ENCODE data around the gene LGI2. TPM values are rescaled to one million over a fixed set of nuclear protein-coding genes. Genes with fewer than 3 reads are reported as not detected.

LGI2 gene
- total and polyA plus RNA-seq, 4 donors: 6.4 to 20.0 (median 19.5) TPM

- Histone ChIP-seq H3K4me3 (ENCODE audit: low read depth, low read length) (no peak overlapping the region), H3K36me3 (ENCODE audit: control insufficient read depth, insufficient read depth, low read length) (no peaks in the 10 kb centered on the region), H3K27me3 (ENCODE audit: control insufficient read depth, insufficient read depth, low read length) (no peaks in the 10 kb centered on the region), H3K27ac (ENCODE audit: low read depth, low read length) (no peak overlapping the region), H3K9me3 (ENCODE audit: control insufficient read depth, insufficient read depth, low read length) (no peaks in the 10 kb centered on the region), H3K4me1 (ENCODE audit: control insufficient read depth, insufficient read depth, low read length) (no peaks in the 10 kb centered on the region)
- DNase-seq (ENCODE audit: low read depth in 4 of 6, low spot score in 6 of 6): no peak
- WGBS (ENCODE audit: insufficient coverage): 76% methylated on average over 2 of the region's 2 CpGs
These were observed 72.9 kb downstream of the LGI2 start for GRCh38 chr4:24957886-24958285.

DNA sequence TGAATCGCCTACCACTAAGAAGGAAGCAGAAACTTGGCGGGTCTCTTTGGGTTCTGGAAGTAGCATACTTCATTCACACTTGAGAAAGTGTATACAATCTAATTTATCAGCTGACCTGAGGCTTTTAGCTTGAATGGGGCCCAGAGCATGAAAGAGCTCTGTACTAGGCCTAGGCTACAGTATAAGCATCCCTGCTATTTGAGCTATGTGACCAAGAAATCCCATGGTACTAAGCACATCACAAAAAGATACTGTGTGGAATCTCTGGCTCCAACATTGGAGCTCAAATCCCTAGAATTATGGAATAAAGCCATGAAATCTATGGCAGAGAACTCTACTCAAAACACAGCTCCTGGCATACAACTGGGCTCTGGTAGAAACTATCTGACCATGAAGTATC is 74.0 kb downstream of the LGI2 start:
- Histone ChIP-seq H3K27ac (ENCODE audit: low read depth, low read length) (no peak overlapping the region), H3K9me3 (ENCODE audit: control insufficient read depth, insufficient read depth, low read length) (no peaks in the 10 kb centered on the region), H3K36me3 (ENCODE audit: control insufficient read depth, insufficient read depth, low read length) (no peaks in the 10 kb centered on the region), H3K4me1 (ENCODE audit: control insufficient read depth, insufficient read depth, low read length) (no peaks in the 10 kb centered on the region), H3K27me3 (ENCODE audit: control insufficient read depth, insufficient read depth, low read length) (no peaks in the 10 kb centered on the region), H3K4me3 (ENCODE audit: low read depth, low read length) (no peak overlapping the region)
- no peak for DNase-seq (ENCODE audit: low read depth in 4 of 6, low spot score in 6 of 6)
- no CpG with 5 or more reads among the region's 2 CpGs for WGBS (ENCODE audit: insufficient coverage)

DNA sequence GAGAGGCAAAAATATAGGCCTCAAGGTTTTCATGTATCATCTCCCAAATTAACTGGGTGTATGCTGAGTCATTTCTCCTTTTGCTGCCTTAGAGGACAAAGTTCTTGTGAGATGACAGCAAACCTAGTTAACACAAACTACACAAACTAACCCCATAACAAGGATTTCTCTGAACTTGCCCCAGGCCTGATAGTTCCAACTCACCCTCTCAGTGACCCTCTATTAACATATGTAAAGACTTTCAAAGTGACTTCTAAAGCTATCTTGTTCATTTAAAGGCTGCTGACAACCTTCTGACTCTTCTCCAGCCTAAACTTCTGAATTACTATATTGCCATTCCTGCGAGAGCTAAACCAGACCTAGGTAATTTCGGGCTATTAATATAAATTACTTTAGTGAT is 74.7 kb downstream of the LGI2 start:
- H3K4me1 ChIP-seq (ENCODE audit: control insufficient read depth, insufficient read depth, low read length): no peaks in the 10 kb centered on the region
- H3K27me3 ChIP-seq (ENCODE audit: control insufficient read depth, insufficient read depth, low read length): no peaks in the 10 kb centered on the region
- no peak overlapping the region for H3K27ac ChIP-seq (ENCODE audit: low read depth, low read length)
- no peaks in the 10 kb centered on the region for H3K9me3 ChIP-seq (ENCODE audit: control insufficient read depth, insufficient read depth, low read length)
- no CpG with 5 or more reads among the region's 2 CpGs for WGBS (ENCODE audit: insufficient coverage)
- H3K4me3 ChIP-seq (ENCODE audit: low read depth, low read length): no peak overlapping the region
- DNase-seq (ENCODE audit: low read depth in 4 of 6, low spot score in 6 of 6): no peak
- H3K36me3 ChIP-seq (ENCODE audit: control insufficient read depth, insufficient read depth, low read length): no peaks in the 10 kb centered on the region

- Histone ChIP-seq H3K36me3 (ENCODE audit: control insufficient read depth, insufficient read depth, low read length) (no peaks in the 10 kb centered on the region), H3K4me1 (ENCODE audit: control insufficient read depth, insufficient read depth, low read length) (no peaks in the 10 kb centered on the region), H3K27ac (ENCODE audit: low read depth, low read length) (no peak overlapping the region), H3K4me3 (ENCODE audit: low read depth, low read length) (no peak overlapping the region), H3K9me3 (ENCODE audit: control insufficient read depth, insufficient read depth, low read length) (no peaks in the 10 kb centered on the region), H3K27me3 (ENCODE audit: control insufficient read depth, insufficient read depth, low read length) (no peaks in the 10 kb centered on the region)
- no CpG with 5 or more reads among the region's 4 CpGs for WGBS (ENCODE audit: insufficient coverage)
- DNase-seq (ENCODE audit: low read depth in 4 of 6, low spot score in 6 of 6): no peak
These were observed 78.1 kb downstream of the LGI2 start for GRCh38 chr4:24952667-24953066.

GRCh38 chr4:24949970-24950369 is 80.8 kb downstream of the LGI2 start:
- Histone ChIP-seq H3K27me3 (ENCODE audit: control insufficient read depth, insufficient read depth, low read length) (no peaks in the 10 kb centered on the region), H3K9me3 (ENCODE audit: control insufficient read depth, insufficient read depth, low read length) (no peaks in the 10 kb centered on the region), H3K4me1 (ENCODE audit: control insufficient read depth, insufficient read depth, low read length) (no peaks in the 10 kb centered on the region), H3K36me3 (ENCODE audit: control insufficient read depth, insufficient read depth, low read length) (no peaks in the 10 kb centered on the region), H3K4me3 (ENCODE audit: low read depth, low read length) (no peak overlapping the region), H3K27ac (ENCODE audit: low read depth, low read length) (no peak overlapping the region)
- DNase-seq (ENCODE audit: low read depth in 4 of 6, low spot score in 6 of 6): no peak

Other genes starting within 250 kb of the LGI2 start
- 10 to 100 TPM in 1 of 2 donors, 1 to 10 TPM in 1; 5.0 to 11.2 TPM for gene SOD3, start 235.4 kb downstream of the LGI2 start, total RNA-seq
- gene SOD3, start 235.4 kb downstream of the LGI2 start, polyA plus RNA-seq (ENCODE audit: insufficient read length in 2 of 2): 1 to 10 TPM; 2.6 to 8.2 TPM
- gene CCDC149, start 117.9 kb downstream of the LGI2 start, total RNA-seq: 10 to 100 TPM; 15.0 to 21.6 TPM
- 10 to 100 TPM; 24.9 to 27.1 TPM for gene CCDC149, start 117.9 kb downstream of the LGI2 start, polyA plus RNA-seq (ENCODE audit: insufficient read length in 2 of 2)
- 10 to 100 TPM; 14.7 to 17.2 TPM for gene SEPSECS, start 129.5 kb upstream of the LGI2 start, total RNA-seq
- 10 to 100 TPM in 1 of 2 donors, 1 to 10 TPM in 1; 9.5 to 10.0 TPM for gene SEPSECS, start 129.5 kb upstream of the LGI2 start, polyA plus RNA-seq (ENCODE audit: insufficient read length in 2 of 2)
- 10 to 100 TPM in 1 of 2 donors, 1 to 10 TPM in 1; 5.5 to 10.5 TPM for gene PI4K2B, start 203.1 kb upstream of the LGI2 start, total RNA-seq
- gene PI4K2B, start 203.1 kb upstream of the LGI2 start, polyA plus RNA-seq (ENCODE audit: insufficient read length in 2 of 2): 1 to 10 TPM; 7.2 to 7.7 TPM

Data from spinal cord (tissue), 10 donors.